GM12865 (cell line): ENCODE measurements around the gene SNRPD3.

ENCODE experiments used
- DNase-seq: peaks from one replicate; pipeline ENCODE4 v3.0.0; 2010; ENCODE audit warnings: low read depth
- H3K4me3 ChIP-seq: 2 replicates; pipeline ENCODE4 v1.5.1; 2011; ENCODE audit warnings: mild to moderate bottlenecking, low read depth, low read length, control low read depth
- TF ChIP-seq, protein P1 (sequence below): IDR thresholded peaks from 2 replicates; pipeline ENCODE4 v1.5.1; 2011; ENCODE audit warnings: low read length, control low read depth, low read depth, inconsistent platforms; ENCODE audit not compliant: insufficient read depth; ENCODE audit errors: missing control alignments

The SNRPD3 gene

DNA sequence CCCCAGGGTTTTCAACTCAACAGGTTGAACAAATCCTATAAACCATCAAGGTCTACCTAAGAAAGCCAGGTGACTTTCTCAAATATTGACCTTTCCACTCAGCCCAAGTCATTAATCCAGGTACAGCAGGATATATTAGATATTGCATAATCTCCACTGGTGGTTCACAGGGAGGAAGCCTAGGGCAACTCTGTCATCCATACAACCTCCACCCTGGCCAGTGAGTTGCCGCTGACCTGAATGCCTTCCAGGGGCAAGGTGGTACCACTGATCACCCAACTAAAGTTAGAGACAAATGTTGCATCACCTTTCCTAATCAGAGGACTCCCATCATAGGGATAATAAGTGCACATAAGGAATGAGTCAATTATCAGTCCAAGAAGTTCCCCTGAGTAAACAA, 23.7 kb upstream of the SNRPD3 start:
- DNase-seq = no peak
- TF ChIP-seq, protein P1, sequence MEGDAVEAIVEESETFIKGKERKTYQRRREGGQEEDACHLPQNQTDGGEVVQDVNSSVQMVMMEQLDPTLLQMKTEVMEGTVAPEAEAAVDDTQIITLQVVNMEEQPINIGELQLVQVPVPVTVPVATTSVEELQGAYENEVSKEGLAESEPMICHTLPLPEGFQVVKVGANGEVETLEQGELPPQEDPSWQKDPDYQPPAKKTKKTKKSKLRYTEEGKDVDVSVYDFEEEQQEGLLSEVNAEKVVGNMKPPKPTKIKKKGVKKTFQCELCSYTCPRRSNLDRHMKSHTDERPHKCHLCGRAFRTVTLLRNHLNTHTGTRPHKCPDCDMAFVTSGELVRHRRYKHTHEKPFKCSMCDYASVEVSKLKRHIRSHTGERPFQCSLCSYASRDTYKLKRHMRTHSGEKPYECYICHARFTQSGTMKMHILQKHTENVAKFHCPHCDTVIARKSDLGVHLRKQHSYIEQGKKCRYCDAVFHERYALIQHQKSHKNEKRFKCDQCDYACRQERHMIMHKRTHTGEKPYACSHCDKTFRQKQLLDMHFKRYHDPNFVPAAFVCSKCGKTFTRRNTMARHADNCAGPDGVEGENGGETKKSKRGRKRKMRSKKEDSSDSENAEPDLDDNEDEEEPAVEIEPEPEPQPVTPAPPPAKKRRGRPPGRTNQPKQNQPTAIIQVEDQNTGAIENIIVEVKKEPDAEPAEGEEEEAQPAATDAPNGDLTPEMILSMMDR = no peak
- no peak overlapping the region for H3K4me3 ChIP-seq

DNA sequence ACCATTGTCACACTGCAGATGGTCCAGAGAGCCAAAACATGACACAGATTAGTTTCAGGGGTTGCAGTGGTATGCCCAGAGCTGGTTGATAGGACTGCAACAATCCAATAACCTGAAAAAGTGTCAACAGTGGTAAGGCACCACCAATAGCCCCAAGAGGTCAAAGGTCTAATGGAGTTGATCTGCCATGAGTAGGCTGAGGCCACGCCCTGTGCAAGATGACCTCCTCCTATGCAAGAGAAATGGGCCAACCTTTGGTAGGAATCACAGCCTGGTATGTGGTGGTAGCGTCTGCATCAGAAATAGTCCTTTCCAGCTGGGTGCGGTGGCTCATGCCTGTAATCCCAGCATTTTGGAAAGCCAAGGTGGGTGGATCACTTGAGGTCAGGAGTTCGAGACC, 20.5 kb upstream of the SNRPD3 start:
- TF ChIP-seq, protein P1 = no peak
- no peak for DNase-seq
- H3K4me3 ChIP-seq = no peak overlapping the region

DNA sequence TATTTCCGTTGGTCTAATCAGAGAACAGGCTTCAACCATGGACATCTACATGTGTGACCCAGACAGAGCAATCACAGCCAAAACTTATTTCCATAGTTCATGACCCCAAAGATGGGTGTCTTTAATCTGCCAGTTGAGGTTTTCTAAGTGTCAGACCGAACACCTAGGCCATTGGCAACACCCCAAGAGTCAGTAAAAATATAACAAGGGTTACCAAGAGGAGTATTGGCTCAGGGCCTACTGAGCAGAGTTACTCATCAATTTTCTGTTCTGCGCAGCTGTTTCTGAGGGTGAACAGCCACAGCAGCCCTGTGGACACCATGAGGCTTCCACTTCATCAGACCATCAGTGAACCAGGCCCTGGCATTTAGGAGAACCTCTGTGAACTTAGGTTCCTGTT, 19.7 kb upstream of the SNRPD3 start:
- TF ChIP-seq, protein P1 = no peak
- H3K4me3 ChIP-seq = no peak overlapping the region
- DNase-seq = no peak

DNA sequence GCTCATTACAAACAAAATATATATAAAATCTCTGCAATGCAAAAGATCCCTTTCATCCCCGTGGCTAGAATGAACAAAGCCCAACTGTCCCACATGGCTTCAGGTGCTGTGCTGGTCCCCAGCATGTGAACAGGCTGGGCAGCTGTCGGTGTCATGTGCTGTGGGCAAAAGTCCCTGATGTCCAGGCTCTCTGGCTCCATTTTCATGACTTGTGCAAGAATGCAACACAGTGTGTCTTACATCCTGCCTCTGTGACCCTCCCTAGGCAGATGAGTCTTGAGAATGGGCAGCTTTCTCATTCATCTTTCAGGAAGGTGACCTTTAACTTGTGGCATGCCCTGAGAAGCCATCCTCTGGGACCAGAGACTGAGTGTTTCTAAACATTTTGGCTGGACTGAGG, 15.3 kb upstream of the SNRPD3 start:
- TF ChIP-seq, protein P1 = no peak
- no peak for DNase-seq
- H3K4me3 ChIP-seq = no peak overlapping the region

DNA sequence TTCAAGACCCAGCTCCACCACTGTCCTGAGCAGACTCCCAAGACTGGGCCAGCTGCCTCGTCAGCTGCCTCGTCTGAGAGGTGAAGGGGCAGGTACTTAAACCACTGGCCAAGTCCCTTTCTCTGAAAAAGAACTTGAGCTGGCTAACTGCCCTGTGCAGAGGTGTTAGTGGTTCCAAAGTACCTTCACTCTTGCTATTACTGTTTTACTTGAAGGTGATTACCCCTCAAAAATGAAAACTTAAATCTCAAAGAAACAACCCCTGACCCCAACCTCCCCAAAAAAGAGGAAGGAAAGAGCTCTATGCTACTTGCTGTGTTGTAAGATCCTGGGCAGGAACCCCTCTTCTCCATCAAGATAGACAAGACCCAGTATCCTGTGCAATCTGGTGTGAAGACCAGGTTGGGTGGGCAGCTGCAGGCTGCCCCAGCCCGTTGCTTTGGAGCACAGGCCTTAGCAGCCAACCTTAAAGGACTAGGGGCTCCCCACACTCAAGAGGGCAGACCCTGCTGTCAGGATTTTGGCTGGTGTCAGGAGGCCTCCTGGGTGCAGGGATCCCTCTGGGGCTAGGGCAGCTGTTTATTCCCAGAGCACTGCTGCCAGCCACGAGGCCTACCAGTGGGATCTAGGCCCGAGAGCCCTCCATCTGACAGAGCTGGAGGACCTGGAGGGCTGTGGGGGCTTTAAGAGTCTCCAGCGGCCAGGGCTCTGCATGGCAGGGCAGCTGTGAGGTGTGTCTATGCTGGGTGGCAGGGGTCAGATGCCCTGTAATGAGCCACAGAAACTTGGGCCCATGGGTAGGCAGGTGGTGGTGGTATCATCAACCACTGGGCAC, 13.9 kb upstream of the SNRPD3 start:
- DNase-seq = no peak
- no peak overlapping the region for H3K4me3 ChIP-seq
- TF ChIP-seq, protein P1 = no peak

DNA sequence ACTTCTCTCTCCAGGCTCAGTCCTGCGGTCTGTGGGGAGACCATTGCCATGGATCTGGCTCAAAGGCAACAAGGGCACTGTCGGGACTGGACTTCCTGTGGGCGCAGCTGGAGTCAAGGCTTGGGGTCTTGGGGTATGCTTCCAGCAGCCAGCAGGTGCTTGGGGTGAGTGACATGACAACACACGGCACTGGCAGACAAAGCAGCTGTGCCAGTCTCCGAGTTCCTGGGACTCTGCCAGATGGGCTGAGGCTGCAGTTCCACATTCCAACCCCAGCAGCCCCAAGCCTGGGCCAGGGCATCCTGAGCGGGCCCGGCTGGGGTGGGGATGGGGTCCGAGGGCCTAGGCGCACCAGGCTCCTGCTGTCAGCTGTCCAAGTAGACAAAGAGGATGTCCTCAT, 13.2 kb upstream of the SNRPD3 start:
- TF ChIP-seq, protein P1 = no peak
- no peak overlapping the region for H3K4me3 ChIP-seq
- no peak for DNase-seq

DNA sequence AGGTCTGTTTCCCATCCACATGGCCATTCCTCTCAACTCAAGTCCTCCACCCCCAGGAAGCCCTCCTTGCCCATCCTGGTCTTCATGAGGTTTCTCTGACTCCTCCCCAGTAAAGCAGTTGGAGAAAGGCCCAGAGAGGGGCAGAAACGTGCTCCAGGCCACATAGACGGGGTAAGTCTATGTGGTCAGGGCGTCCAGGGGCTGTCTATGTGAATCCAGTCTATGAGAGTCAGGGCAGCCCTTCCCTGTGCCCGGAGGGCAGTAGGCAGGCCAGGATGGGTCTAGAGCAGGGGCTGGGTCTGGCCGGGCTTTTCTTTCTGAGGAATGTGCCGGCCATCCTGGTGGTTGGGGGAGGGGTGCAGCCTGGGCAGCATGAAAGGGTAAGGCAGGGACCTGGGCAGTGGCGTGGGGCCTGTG, 12.6 kb upstream of the SNRPD3 start:
- TF ChIP-seq, protein P1 = no peak
- no peak for DNase-seq
- H3K4me3 ChIP-seq = no peak overlapping the region
